Measurements from ENCODE around the gene SLC6A3. TPM values are rescaled to one million over a fixed set of nuclear protein-coding genes. Genes with fewer than 3 reads are reported as not detected.

SLC6A3 gene
- total and polyA plus RNA-seq, 9 donors: 0.05 to 0.62 (median 0.40) TPM

- TF ChIP-seq CTCF (IDR thresholded peaks at IDR 0.05) (peak in 1 of 3 donors; percentile 22), EP300 (IDR thresholded peaks at IDR 0.05) (no peak)
- 18 to 23% (median 22%) methylated on average over 32 to 34 of the region's 34 CpGs for WGBS, 3 donors
- no peaks in the 10 kb centered on the region for H3K4me1 ChIP-seq (ENCODE audit: insufficient read depth)
- intact Hi-C loops (cut with DNase I): no loop called here
- peak in 1 of 5 donors; percentile 59 for DNase-seq
- H3K4me3 ChIP-seq: no peak overlapping the region
- no peak overlapping the region for H3K27ac ChIP-seq
- no peaks in the 10 kb centered on the region for H3K9me3 ChIP-seq
- H3K27me3 ChIP-seq: no peaks in the 10 kb centered on the region
- no peaks in the 10 kb centered on the region for H3K36me3 ChIP-seq
Observed at GRCh38 chr5:1380011-1380817, 65.0 kb downstream of the SLC6A3 start.

- no peaks in the 10 kb centered on the region for H3K27me3 ChIP-seq
- DNase-seq: no peak
- no peak overlapping the region for H3K27ac ChIP-seq
- no peaks in the 10 kb centered on the region for H3K4me1 ChIP-seq (ENCODE audit: insufficient read depth)
- no peak overlapping the region for H3K4me3 ChIP-seq
- TF ChIP-seq EP300 (IDR thresholded peaks at IDR 0.05) (no peak), POLR2A (IDR thresholded peaks at IDR 0.05) (no peak)
- intact Hi-C loops (cut with DNase I): loop anchor here in 1 of 4 donors (10.0 kb wide), 1 partner anchor 266 kb away; no protein-coding TSS in a partner anchor
- H3K9me3 ChIP-seq: no peaks in the 10 kb centered on the region
- WGBS, 3 donors: 89 to 94% (median 92%) methylated on average over 24 of the region's 24 CpGs
- no peaks in the 10 kb centered on the region for H3K36me3 ChIP-seq
Observed at GRCh38 chr5:1378866-1379659, 66.2 kb downstream of the SLC6A3 start.

- Histone ChIP-seq H3K4me1 (ENCODE audit: insufficient read depth) (no peaks in the 10 kb centered on the region), H3K36me3 (no peaks in the 10 kb centered on the region), H3K27ac (no peak overlapping the region), H3K9me3 (no peaks in the 10 kb centered on the region), H3K27me3 (no peaks in the 10 kb centered on the region), H3K4me3 (no peak overlapping the region)
- no peak for TF ChIP-seq POLR2A (IDR thresholded peaks at IDR 0.05)
- no peak for TF ChIP-seq EP300 (IDR thresholded peaks at IDR 0.05)
- no peak for TF ChIP-seq CTCF (IDR thresholded peaks at IDR 0.05)
- WGBS, 3 donors: 91% methylated on average over 18 of the region's 18 CpGs
- intact Hi-C loops (cut with DNase I): loop anchor here in 1 of 4 donors (10.0 kb wide), 1 partner anchor 267 kb away; no protein-coding TSS in a partner anchor
- DNase-seq: no peak
Observed at GRCh38 chr5:1378096-1378495, 67.1 kb downstream of the SLC6A3 start.

- intact Hi-C loops (cut with DNase I): loop anchor here in 1 of 4 donors (10.0 kb wide), 1 partner anchor 268 kb away; no protein-coding TSS in a partner anchor
- no peak for TF ChIP-seq CTCF (IDR thresholded peaks at IDR 0.05)
- no peak for TF ChIP-seq EP300 (IDR thresholded peaks at IDR 0.05)
- TF ChIP-seq POLR2A (IDR thresholded peaks at IDR 0.05): no peak
- Histone ChIP-seq H3K36me3 (no peaks in the 10 kb centered on the region), H3K9me3 (no peaks in the 10 kb centered on the region), H3K27ac (no peak overlapping the region), H3K4me3 (no peak overlapping the region), H3K4me1 (ENCODE audit: insufficient read depth) (no peaks in the 10 kb centered on the region), H3K27me3 (no peaks in the 10 kb centered on the region)
- no peak for DNase-seq
- WGBS, 3 donors: 46 to 64% (median 63%) methylated on average over 3 of the region's 3 CpGs
Observed at GRCh38 chr5:1376981-1377380, 68.3 kb downstream of the SLC6A3 start.

All from ovary (tissue), 9 donors.